LNCAP (cell line): ENCODE results near the gene TMEM74B.

Experiments
- TF ChIP-seq, protein P1 (sequence below): fragments of 450-650 bp; IDR thresholded peaks from 2 replicates; pipeline ENCODE4 v1.5.1; 2017; ENCODE audit warnings: mild to moderate bottlenecking

The TMEM74B gene

GRCh38 chr20:1206366-1207148 is 21.8 kb upstream of the TMEM74B start:
- TF ChIP-seq, protein P1, sequence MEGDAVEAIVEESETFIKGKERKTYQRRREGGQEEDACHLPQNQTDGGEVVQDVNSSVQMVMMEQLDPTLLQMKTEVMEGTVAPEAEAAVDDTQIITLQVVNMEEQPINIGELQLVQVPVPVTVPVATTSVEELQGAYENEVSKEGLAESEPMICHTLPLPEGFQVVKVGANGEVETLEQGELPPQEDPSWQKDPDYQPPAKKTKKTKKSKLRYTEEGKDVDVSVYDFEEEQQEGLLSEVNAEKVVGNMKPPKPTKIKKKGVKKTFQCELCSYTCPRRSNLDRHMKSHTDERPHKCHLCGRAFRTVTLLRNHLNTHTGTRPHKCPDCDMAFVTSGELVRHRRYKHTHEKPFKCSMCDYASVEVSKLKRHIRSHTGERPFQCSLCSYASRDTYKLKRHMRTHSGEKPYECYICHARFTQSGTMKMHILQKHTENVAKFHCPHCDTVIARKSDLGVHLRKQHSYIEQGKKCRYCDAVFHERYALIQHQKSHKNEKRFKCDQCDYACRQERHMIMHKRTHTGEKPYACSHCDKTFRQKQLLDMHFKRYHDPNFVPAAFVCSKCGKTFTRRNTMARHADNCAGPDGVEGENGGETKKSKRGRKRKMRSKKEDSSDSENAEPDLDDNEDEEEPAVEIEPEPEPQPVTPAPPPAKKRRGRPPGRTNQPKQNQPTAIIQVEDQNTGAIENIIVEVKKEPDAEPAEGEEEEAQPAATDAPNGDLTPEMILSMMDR, result no peak

DNA sequence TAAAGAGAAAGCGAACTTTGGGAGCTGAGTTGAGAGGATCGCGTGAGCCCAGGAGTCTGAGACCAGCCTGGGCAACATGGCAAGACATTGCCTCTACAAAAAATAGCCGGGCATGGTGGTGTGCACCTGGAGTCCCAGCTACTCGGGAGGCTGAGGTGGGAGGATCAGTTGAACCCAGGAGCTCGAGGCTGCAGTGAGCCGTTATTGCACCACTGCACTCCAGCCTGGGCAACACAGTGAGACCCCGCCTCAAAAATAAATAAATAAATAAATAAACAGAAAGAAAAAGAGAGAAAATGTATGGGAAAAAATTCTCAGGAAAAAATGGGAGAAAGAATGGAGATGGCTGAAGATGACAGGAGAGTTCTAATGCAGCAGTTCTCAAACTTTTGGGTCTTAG is 21.0 kb upstream of the TMEM74B start:
- TF ChIP-seq, protein P1, result no peak

- TF ChIP-seq, protein P1, result no peak
Observed at GRCh38 chr20:1204576-1204975, 19.8 kb upstream of the TMEM74B start.

GRCh38 chr20:1204113-1204512 is 19.3 kb upstream of the TMEM74B start:
- TF ChIP-seq, protein P1, result no peak

- TF ChIP-seq, protein P1, result no peak
Observed at GRCh38 chr20:1203630-1204029, 18.8 kb upstream of the TMEM74B start.

- TF ChIP-seq, protein P1, result no peak
Observed at GRCh38 chr20:1202762-1203504, 18.2 kb upstream of the TMEM74B start, which contains the start of gene C20orf202. C20orf202 (plus strand) TSS chr20:1203454; CDS start chr20:1203586, 132 bp downstream.

DNA sequence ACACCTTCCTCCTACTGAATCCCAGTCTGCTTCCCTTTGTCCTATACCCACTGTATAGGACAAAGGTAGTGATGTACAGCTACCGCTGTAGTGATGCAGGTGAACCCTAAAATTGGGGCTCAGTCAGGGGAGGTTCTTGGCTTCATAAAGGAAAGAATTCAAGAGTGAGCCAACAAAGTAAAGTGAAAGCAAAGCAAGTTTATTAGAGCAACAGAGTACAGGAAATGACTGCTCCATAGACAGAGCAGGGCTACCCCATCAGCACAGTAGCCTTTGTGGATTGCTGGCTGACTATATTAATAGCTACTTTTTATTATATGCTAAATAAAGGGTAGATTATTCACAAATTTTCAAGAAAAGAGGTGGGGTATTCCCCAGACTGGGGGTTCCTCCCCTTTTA is 15.2 kb upstream of the TMEM74B start:
- TF ChIP-seq, protein P1, result no peak
